Mesendoderm (in vitro differentiated cells): ENCODE results near the gene NPFFR2.
A peak's percentile ranks its signal among the peaks of the same experiment; 100 is the strongest.
"Not testable (repeated sequence)": the region's sequence is repeated elsewhere in the genome, so short reads cannot be mapped to it uniquely, and the experiment has no call there.

ENCODE experiments used
- DNase-seq: peaks from one replicate; pipeline ENCODE4 v3.0.0; 2013
- H2AK5ac ChIP-seq: 2 replicates; pipeline ENCODE4 v1.6.1; 2013; ENCODE audit warnings: low read length, inconsistent platforms
- H2BK120ac ChIP-seq: 2 replicates; pipeline ENCODE4 v1.6.1; 2013; ENCODE audit warnings: low read depth, mild to moderate bottlenecking, low read length, moderate library complexity, mixed read lengths
- H2BK15ac ChIP-seq: replicated peaks from 2 replicates; pipeline ENCODE4 v1.6.1; 2013; ENCODE audit warnings: low read depth, mild to moderate bottlenecking, moderate library complexity
- H2BK5ac ChIP-seq: 2 replicates; pipeline ENCODE4 v1.6.1; 2013; ENCODE audit warnings: low read length, inconsistent platforms
- H3K18ac ChIP-seq: 2 replicates; pipeline ENCODE4 v1.6.1; 2013; ENCODE audit warnings: mild to moderate bottlenecking, low read length, mixed read lengths
- H3K23ac ChIP-seq: one replicate; pipeline ENCODE4 v1.6.1; 2013; ENCODE audit warnings: low read length
- H3K27ac ChIP-seq: 2 replicates; pipeline ENCODE4 v1.5.1; 2013; ENCODE audit warnings: low read depth, mild to moderate bottlenecking, inconsistent platforms, low read length, moderate library complexity
- H3K27me3 ChIP-seq: 2 replicates; pipeline ENCODE4 v1.6.1; 2013; ENCODE audit warnings: low read length, control low read depth, mild to moderate bottlenecking, inconsistent platforms; ENCODE audit not compliant: insufficient read depth, poor library complexity
- H3K36me3 ChIP-seq: 2 replicates; pipeline ENCODE4 v1.6.1; 2013; ENCODE audit warnings: low read length, inconsistent platforms; ENCODE audit not compliant: control insufficient read depth, insufficient read depth
- H3K4ac ChIP-seq: one replicate; pipeline ENCODE4 v1.6.1; 2013; ENCODE audit warnings: low read depth, mild to moderate bottlenecking, low read length, moderate library complexity
- H3K4me1 ChIP-seq: 2 replicates; pipeline ENCODE4 v1.6.1; 2013; ENCODE audit warnings: low read depth, low read length, inconsistent platforms; ENCODE audit not compliant: control insufficient read depth
- H3K4me2 ChIP-seq: 2 replicates; pipeline ENCODE4 v1.6.1; 2013; ENCODE audit warnings: low read length
- H3K4me3 ChIP-seq: 2 replicates; pipeline ENCODE4 v1.5.1; 2013; ENCODE audit warnings: mild to moderate bottlenecking, low read length
- H3K56ac ChIP-seq: one replicate; pipeline ENCODE4 v1.6.1; 2013; ENCODE audit warnings: low read length
- H3K79me1 ChIP-seq: 2 replicates; pipeline ENCODE4 v1.6.1; 2013; ENCODE audit warnings: low read length, inconsistent platforms
- H3K79me2 ChIP-seq: 2 replicates; pipeline ENCODE4 v1.6.1; 2013; ENCODE audit warnings: mild to moderate bottlenecking, low read length; ENCODE audit not compliant: control insufficient read depth, insufficient read depth
- H3K9ac ChIP-seq: 2 replicates; pipeline ENCODE4 v1.6.1; 2013; ENCODE audit warnings: low read length, inconsistent platforms
- H4K5ac ChIP-seq: one replicate; pipeline ENCODE4 v1.6.1; 2013; ENCODE audit warnings: low read length
- H4K8ac ChIP-seq: one replicate; pipeline ENCODE4 v1.6.1; 2013; ENCODE audit warnings: low read depth, mild to moderate bottlenecking, control low read depth, low read length, moderate library complexity
- WGBS: extraction: QIAGEN DNeasy Blood & Tissue Kit; methylation state at CpG from one replicate; pipeline ENCODE4 v1.1.7; 2013; ENCODE audit warnings: low lambda C conversion rate, missing lambda C conversion rate; ENCODE audit not compliant: insufficient coverage; ENCODE audit errors: extremely low coverage; 5-methylcytosine and 5-hydroxymethylcytosine counted together

Gene NPFFR2

GRCh38 chr4:72112514-72113156, 80.8 kb downstream of the NPFFR2 start:
- H3K79me2 ChIP-seq = no peaks in the 10 kb centered on the region
- no peak overlapping the region for H3K4ac ChIP-seq
- H3K23ac ChIP-seq = no peak overlapping the region
- no peak overlapping the region for H2BK5ac ChIP-seq
- no peak overlapping the region for H3K9ac ChIP-seq
- H3K27ac ChIP-seq = no peak overlapping the region
- H3K4me3 ChIP-seq = no peak overlapping the region
- H3K79me1 ChIP-seq = no peaks in the 10 kb centered on the region
- no peaks in the 10 kb centered on the region for H3K27me3 ChIP-seq
- H4K5ac ChIP-seq = no peak overlapping the region
- H3K56ac ChIP-seq = no peak overlapping the region
- WGBS = no CpG with 5 or more reads among the region's 3 CpGs
- H3K4me1 ChIP-seq = no peaks in the 10 kb centered on the region
- no peaks in the 10 kb centered on the region for H3K36me3 ChIP-seq
- no peak overlapping the region for H2BK15ac ChIP-seq
- peak; percentile 91 for DNase-seq
- H3K4me2 ChIP-seq = no peak overlapping the region
- H2AK5ac ChIP-seq = no peak overlapping the region
- no peak overlapping the region for H3K18ac ChIP-seq
- H4K8ac ChIP-seq = no peak overlapping the region
- no peak overlapping the region for H2BK120ac ChIP-seq

- H2BK120ac ChIP-seq = no peak overlapping the region
- H3K23ac ChIP-seq = no peak overlapping the region
- no peaks in the 10 kb centered on the region for H3K79me1 ChIP-seq
- H3K56ac ChIP-seq = no peak overlapping the region
- WGBS = no CpG with 5 or more reads among the region's 3 CpGs
- H3K4me1 ChIP-seq = no peaks in the 10 kb centered on the region
- H3K4me2 ChIP-seq = no peak overlapping the region
- no peak overlapping the region for H3K18ac ChIP-seq
- DNase-seq = no peak
- H2BK5ac ChIP-seq = no peak overlapping the region
- H2BK15ac ChIP-seq = no peak overlapping the region
- no peak overlapping the region for H3K4me3 ChIP-seq
- H3K79me2 ChIP-seq = no peaks in the 10 kb centered on the region
- no peak overlapping the region for H2AK5ac ChIP-seq
- H3K9ac ChIP-seq = no peak overlapping the region
- H3K27me3 ChIP-seq = no peaks in the 10 kb centered on the region
- H4K8ac ChIP-seq = no peak overlapping the region
- H3K27ac ChIP-seq = no peak overlapping the region
- no peak overlapping the region for H3K4ac ChIP-seq
- no peak overlapping the region for H4K5ac ChIP-seq
- H3K36me3 ChIP-seq = no peaks in the 10 kb centered on the region
These were observed 86.2 kb downstream of the NPFFR2 start for GRCh38 chr4:72118017-72118416.

- no peak overlapping the region for H3K9ac ChIP-seq
These were observed 88.1 kb downstream of the NPFFR2 start for GRCh38 chr4:72119946-72120345.

GRCh38 chr4:72128741-72129140, 96.9 kb downstream of the NPFFR2 start:
- no peak overlapping the region for H4K8ac ChIP-seq
- H3K9ac ChIP-seq = no peak overlapping the region
- H3K36me3 ChIP-seq = no peaks in the 10 kb centered on the region
- no peak overlapping the region for H3K4me3 ChIP-seq
- H2BK5ac ChIP-seq = no peak overlapping the region
- no peak overlapping the region for H3K4me2 ChIP-seq
- H3K79me2 ChIP-seq = no peaks in the 10 kb centered on the region
- H2BK120ac ChIP-seq = no peak overlapping the region
- H3K27ac ChIP-seq = no peak overlapping the region
- no peak overlapping the region for H2BK15ac ChIP-seq
- no peaks in the 10 kb centered on the region for H3K79me1 ChIP-seq
- H3K4ac ChIP-seq = no peak overlapping the region
- H3K18ac ChIP-seq = no peak overlapping the region
- H3K4me1 ChIP-seq = no peaks in the 10 kb centered on the region
- H2AK5ac ChIP-seq = no peak overlapping the region
- no peak overlapping the region for H3K56ac ChIP-seq
- no peak for DNase-seq
- H3K23ac ChIP-seq = no peak overlapping the region
- no peaks in the 10 kb centered on the region for H3K27me3 ChIP-seq
- no peak overlapping the region for H4K5ac ChIP-seq

More at GRCh38 chr4:72119946-72120345, 88.1 kb downstream of the NPFFR2 start:
- no peak overlapping the region for H2AK5ac ChIP-seq
- no peak overlapping the region for H2BK15ac ChIP-seq
- no peak overlapping the region for H3K4ac ChIP-seq
- H3K27ac ChIP-seq = no peak overlapping the region
- no peak overlapping the region for H3K23ac ChIP-seq
- no peak overlapping the region for H4K8ac ChIP-seq
- H2BK5ac ChIP-seq = no peak overlapping the region
- H3K56ac ChIP-seq = no peak overlapping the region
- no peak overlapping the region for H4K5ac ChIP-seq
- no peaks in the 10 kb centered on the region for H3K36me3 ChIP-seq
- H3K4me1 ChIP-seq = no peaks in the 10 kb centered on the region
- no peak overlapping the region for H2BK120ac ChIP-seq
- peak; percentile 33 for DNase-seq
- no CpG with 5 or more reads among the region's 3 CpGs for WGBS
- no peak overlapping the region for H3K4me3 ChIP-seq
- no peaks in the 10 kb centered on the region for H3K27me3 ChIP-seq
- no peak overlapping the region for H3K4me2 ChIP-seq
- H3K79me1 ChIP-seq = no peaks in the 10 kb centered on the region
- H3K18ac ChIP-seq = no peak overlapping the region
- H3K79me2 ChIP-seq = no peaks in the 10 kb centered on the region

- DNase-seq = peak; percentile 69
- H3K9ac ChIP-seq = no peak overlapping the region
- WGBS = no CpG with 5 or more reads among the region's 6 CpGs
These were observed 104.6 kb downstream of the NPFFR2 start for GRCh38 chr4:72136429-72136828.

GRCh38 chr4:72139997-72140396, 108.2 kb downstream of the NPFFR2 start:
- H3K23ac ChIP-seq, H3K4ac ChIP-seq, H3K79me2 ChIP-seq, H3K4me2 ChIP-seq, H3K36me3 ChIP-seq, H3K9ac ChIP-seq, H3K79me1 ChIP-seq, H3K18ac ChIP-seq, H2AK5ac ChIP-seq, H3K27me3 ChIP-seq, H4K8ac ChIP-seq, H2BK5ac ChIP-seq, H3K4me1 ChIP-seq, H3K27ac ChIP-seq, H4K5ac ChIP-seq, H3K4me3 ChIP-seq, H2BK120ac ChIP-seq, H2BK15ac ChIP-seq, H3K56ac ChIP-seq, DNase-seq: not testable (repeated sequence)
- WGBS = no CpG with 5 or more reads among the region's 2 CpGs

More at GRCh38 chr4:72136429-72136828, 104.6 kb downstream of the NPFFR2 start:
- Histone ChIP-seq H3K23ac (no peak overlapping the region), H2BK5ac (no peak overlapping the region), H3K4me2 (no peak overlapping the region), H3K4ac (no peak overlapping the region), H2BK120ac (no peak overlapping the region), H3K4me1 (no peaks in the 10 kb centered on the region), H3K56ac (no peak overlapping the region), H2BK15ac (no peak overlapping the region), H3K36me3 (no peaks in the 10 kb centered on the region), H3K18ac (no peak overlapping the region), H3K27ac (no peak overlapping the region), H2AK5ac (no peak overlapping the region), H3K79me1 (no peaks in the 10 kb centered on the region), H3K27me3 (no peaks in the 10 kb centered on the region), H4K5ac (no peak overlapping the region), H4K8ac (no peak overlapping the region), H3K79me2 (no peaks in the 10 kb centered on the region), H3K4me3 (no peak overlapping the region)
